ENCODE data around the gene CCDC182.

Gene CCDC182

GRCh38 chr17:57745242-57745641 is at the start of gene CCDC182:
Gene CCDC182 (minus strand): TSS chr17:57745299. CDS start chr17:57745272, 27 bp downstream.
- DNase-seq: no peak

- DNase-seq: no peak
Observed at GRCh38 chr17:57794841-57795240, 49.7 kb upstream of the CCDC182 start.

- no peak for DNase-seq
Observed at GRCh38 chr17:57788725-57789124, 43.6 kb upstream of the CCDC182 start.

- no peak for DNase-seq
Observed at GRCh38 chr17:57785022-57785421, 39.9 kb upstream of the CCDC182 start.

- no peak for DNase-seq
Observed at GRCh38 chr17:57784226-57784895, 39.3 kb upstream of the CCDC182 start.

GRCh38 chr17:57783338-57783742 is 38.2 kb upstream of the CCDC182 start:
- no peak for DNase-seq

GRCh38 chr17:57782647-57783337 is 37.7 kb upstream of the CCDC182 start:
- no peak for DNase-seq

- DNase-seq: no peak
Observed at GRCh38 chr17:57782062-57782490, 37.0 kb upstream of the CCDC182 start.

- no peak for DNase-seq
Observed at GRCh38 chr17:57781386-57782061, 36.4 kb upstream of the CCDC182 start.

GRCh38 chr17:57779706-57780105 is 34.6 kb upstream of the CCDC182 start:
- DNase-seq: no peak

- DNase-seq: no peak
Observed at GRCh38 chr17:57778306-57778705, 33.2 kb upstream of the CCDC182 start.

- no peak for DNase-seq
Observed at GRCh38 chr17:57776366-57776765, 31.3 kb upstream of the CCDC182 start.

- DNase-seq: no peak
Observed at GRCh38 chr17:57774872-57775271, 29.8 kb upstream of the CCDC182 start.

- DNase-seq: no peak
Observed at GRCh38 chr17:57773557-57773956, 28.5 kb upstream of the CCDC182 start.

- DNase-seq: no peak
Observed at GRCh38 chr17:57772774-57773173, 27.7 kb upstream of the CCDC182 start.

- no peak for DNase-seq
Observed at GRCh38 chr17:57767561-57767960, 22.5 kb upstream of the CCDC182 start.

GRCh38 chr17:57766318-57766943 is 21.3 kb upstream of the CCDC182 start:
- DNase-seq: no peak

GRCh38 chr17:57762452-57763395 is 17.6 kb upstream of the CCDC182 start:
- DNase-seq: no peak

GRCh38 chr17:57761887-57762286 is 16.8 kb upstream of the CCDC182 start:
- no peak for DNase-seq

- no peak for DNase-seq
Observed at GRCh38 chr17:57760046-57760445, 14.9 kb upstream of the CCDC182 start.

GRCh38 chr17:57758654-57759053 is 13.6 kb upstream of the CCDC182 start:
- DNase-seq: no peak

GRCh38 chr17:57757735-57758134 is 12.6 kb upstream of the CCDC182 start:
- no peak for DNase-seq

Measured in DMS79 treated with DMSO at 0.1 percent for 48 hours (cell line).